ENCODE data around the gene PUS10.

DNA sequence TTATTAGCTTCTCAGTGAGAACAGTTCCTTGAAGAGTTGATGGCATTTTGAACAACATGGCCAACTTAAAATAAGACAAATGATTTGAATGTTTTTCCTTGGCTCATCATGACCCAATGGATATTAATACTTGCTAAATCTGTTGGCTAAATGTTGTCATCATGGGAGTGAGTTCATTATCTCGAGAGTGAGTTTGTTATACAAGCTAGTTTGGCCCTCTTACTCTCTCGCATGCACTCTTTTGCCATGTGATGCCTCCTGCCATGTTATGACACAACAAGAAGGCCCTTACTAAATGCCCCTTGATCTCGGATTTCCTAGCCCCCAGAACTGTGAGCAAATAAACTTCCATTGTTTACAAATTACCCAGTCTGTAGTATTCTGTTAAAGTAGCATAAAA lies 24.8 kb upstream of the PUS10 start:
- TF ChIP-seq, protein P1, sequence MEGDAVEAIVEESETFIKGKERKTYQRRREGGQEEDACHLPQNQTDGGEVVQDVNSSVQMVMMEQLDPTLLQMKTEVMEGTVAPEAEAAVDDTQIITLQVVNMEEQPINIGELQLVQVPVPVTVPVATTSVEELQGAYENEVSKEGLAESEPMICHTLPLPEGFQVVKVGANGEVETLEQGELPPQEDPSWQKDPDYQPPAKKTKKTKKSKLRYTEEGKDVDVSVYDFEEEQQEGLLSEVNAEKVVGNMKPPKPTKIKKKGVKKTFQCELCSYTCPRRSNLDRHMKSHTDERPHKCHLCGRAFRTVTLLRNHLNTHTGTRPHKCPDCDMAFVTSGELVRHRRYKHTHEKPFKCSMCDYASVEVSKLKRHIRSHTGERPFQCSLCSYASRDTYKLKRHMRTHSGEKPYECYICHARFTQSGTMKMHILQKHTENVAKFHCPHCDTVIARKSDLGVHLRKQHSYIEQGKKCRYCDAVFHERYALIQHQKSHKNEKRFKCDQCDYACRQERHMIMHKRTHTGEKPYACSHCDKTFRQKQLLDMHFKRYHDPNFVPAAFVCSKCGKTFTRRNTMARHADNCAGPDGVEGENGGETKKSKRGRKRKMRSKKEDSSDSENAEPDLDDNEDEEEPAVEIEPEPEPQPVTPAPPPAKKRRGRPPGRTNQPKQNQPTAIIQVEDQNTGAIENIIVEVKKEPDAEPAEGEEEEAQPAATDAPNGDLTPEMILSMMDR (IDR thresholded peaks at IDR 0.05; ENCODE audit: low read depth, low read length): no peak
- no peak for TF ChIP-seq POLR2A (IDR thresholded peaks at IDR 0.05; ENCODE audit: extremely low read depth, insufficient read length)

Data from NB4 (cell line).